Brain microvascular endothelial cell (primary cell): ENCODE data around the gene CAND1.

Experiments used
- DNase-seq: peaks from one replicate; pipeline ENCODE4 v3.0.0-alpha.2; 2020
- H3K27ac ChIP-seq: fragments of 250-450 bp; sonication (Bioruptor Pico); 2 replicates; pipeline ENCODE4 v1.5.1; 2020; ENCODE audit warnings: mild to moderate bottlenecking, moderate library complexity
- H3K27me3 ChIP-seq: fragments of 250-450 bp; sonication (Bioruptor Pico); replicated peaks from 2 replicates; pipeline ENCODE4 v1.5.1; 2020; ENCODE audit warnings: mild to moderate bottlenecking
- H3K36me3 ChIP-seq: fragments of 250-450 bp; sonication (Bioruptor Pico); replicated peaks from 2 replicates; pipeline ENCODE4 v1.5.1; 2020; ENCODE audit warnings: mild to moderate bottlenecking
- H3K4me3 ChIP-seq: 2 replicates; pipeline ENCODE4 v1.5.1; 2011; ENCODE audit warnings: low read depth, mild to moderate bottlenecking, control low read depth, low read length, moderate library complexity
- CTCF ChIP-seq: IDR thresholded peaks from 2 replicates; pipeline ENCODE4 v1.5.1; 2011; ENCODE audit warnings: low read depth, mild to moderate bottlenecking, moderate library complexity, low read length, control low read depth, inconsistent platforms; ENCODE audit errors: missing control alignments
- in situ Hi-C: cut with HindIII; loops from 2 replicates; pipeline ENCODE4 v1.10.0; 2017; ENCODE audit warnings: low sequenced_read_pairs, low pct_ligation_motif_present

The CAND1 gene

DNA sequence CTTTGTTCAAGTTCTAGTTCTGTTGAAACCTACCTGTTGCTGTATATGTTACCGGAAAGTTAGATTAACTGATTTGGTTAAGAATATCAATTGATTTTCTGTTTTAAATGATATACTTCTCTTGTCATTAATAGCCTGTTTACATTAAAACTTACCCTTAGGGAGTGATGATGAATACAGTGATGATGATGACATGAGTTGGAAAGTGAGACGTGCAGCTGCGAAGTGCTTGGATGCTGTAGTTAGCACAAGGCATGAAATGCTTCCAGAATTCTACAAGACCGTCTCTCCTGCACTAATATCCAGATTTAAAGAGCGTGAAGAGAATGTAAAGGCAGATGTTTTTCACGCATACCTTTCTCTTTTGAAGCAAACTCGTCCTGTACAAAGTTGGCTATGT is 33.0 kb downstream of the CAND1 start:
- in situ Hi-C loops = no loop called here
- Histone ChIP-seq H3K36me3 (peaks cover 37% of the 10 kb centered on the region), H3K27me3 (no peaks in the 10 kb centered on the region)

GRCh38 chr12:67305544-67305943 is 36.4 kb downstream of the CAND1 start:
- Histone ChIP-seq H3K27ac (no peak overlapping the region), H3K36me3 (peaks cover 46% of the 10 kb centered on the region), H3K4me3 (no peak overlapping the region), H3K27me3 (no peaks in the 10 kb centered on the region)
- no peak for TF ChIP-seq CTCF
- in situ Hi-C loops = no loop called here
- DNase-seq = no peak

More for the DNA sequence above, 33.0 kb downstream of the CAND1 start:
- TF ChIP-seq CTCF = no peak
- no peak for DNase-seq
- Histone ChIP-seq H3K27ac (no peak overlapping the region), H3K4me3 (no peak overlapping the region)

DNA sequence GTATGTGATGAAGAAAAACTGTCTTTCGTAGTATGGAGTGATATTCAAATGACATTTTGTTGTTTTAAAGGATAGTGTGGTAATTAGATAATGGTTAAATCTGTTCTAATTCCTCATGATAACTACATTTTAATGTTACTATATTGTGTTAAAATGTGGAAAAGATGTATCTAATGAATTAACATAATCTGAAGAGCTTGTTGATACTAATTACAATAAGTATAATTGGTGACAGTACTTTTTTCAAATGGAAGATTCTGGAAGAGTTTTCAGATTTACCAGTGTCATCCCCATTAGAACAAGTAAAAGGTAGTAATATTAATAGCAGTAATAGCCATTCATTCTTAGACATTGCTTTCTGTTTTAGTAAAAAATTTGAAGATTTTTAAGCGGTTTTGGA is 37.6 kb downstream of the CAND1 start:
- H3K27ac ChIP-seq = no peak overlapping the region
- H3K36me3 ChIP-seq = peaks cover 49% of the 10 kb centered on the region
- H3K4me3 ChIP-seq = no peak overlapping the region
- DNase-seq = no peak
- TF ChIP-seq CTCF = no peak
- in situ Hi-C loops = no loop called here
- H3K27me3 ChIP-seq = no peaks in the 10 kb centered on the region

- in situ Hi-C loops = no loop called here
- Histone ChIP-seq H3K27me3 (no peaks in the 10 kb centered on the region), H3K4me3 (no peak overlapping the region), H3K36me3 (peaks cover 33% of the 10 kb centered on the region), H3K27ac (no peak overlapping the region)
- no peak for TF ChIP-seq CTCF
- DNase-seq = no peak
Observed at GRCh38 chr12:67315661-67316060, 46.5 kb downstream of the CAND1 start.

DNA sequence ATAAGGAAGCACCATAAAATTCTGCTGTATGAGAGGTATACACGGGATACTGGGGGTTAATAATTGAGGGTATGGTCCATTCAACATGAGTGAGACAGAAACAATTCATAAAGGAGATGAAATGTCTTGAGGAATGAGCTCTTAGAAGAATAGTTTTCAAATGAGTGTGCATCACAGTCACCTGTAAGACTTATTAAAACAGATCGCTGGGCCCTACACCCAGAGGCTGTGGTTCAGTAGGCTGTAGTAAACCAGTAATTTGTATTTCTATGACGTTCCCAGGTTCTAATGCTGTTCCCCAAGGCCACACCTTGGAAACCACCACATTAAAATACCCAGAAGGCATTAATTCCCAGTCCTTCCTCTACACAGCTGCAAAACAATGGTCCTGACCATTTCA is 49.6 kb downstream of the CAND1 start:
- TF ChIP-seq CTCF = no peak
- Histone ChIP-seq H3K36me3 (peaks cover 24% of the 10 kb centered on the region), H3K27me3 (no peaks in the 10 kb centered on the region), H3K4me3 (no peak overlapping the region), H3K27ac (no peak overlapping the region)
- DNase-seq = no peak
- in situ Hi-C loops = no loop called here

DNA sequence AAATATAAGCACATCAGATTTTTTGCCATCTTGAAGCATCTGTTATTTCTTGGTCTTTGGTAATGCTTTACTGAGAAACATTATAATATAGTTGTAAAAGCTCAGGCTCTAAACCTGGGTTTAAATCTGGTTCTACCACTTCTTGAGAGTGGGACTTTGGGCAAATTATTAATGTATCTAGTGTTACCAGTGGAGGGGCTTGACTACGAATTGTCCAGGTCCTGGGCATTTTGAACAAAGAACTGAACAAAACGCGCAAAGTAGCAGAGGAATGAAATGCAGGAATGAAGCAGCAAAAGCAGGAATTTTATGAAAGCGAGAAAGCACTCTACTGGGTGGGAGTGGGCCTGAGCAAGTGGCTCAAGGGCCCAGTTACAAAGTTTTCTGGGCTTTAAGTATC is 50.8 kb downstream of the CAND1 start:
- DNase-seq = no peak
- in situ Hi-C loops = no loop called here
- Histone ChIP-seq H3K36me3 (peaks cover 23% of the 10 kb centered on the region), H3K27me3 (no peaks in the 10 kb centered on the region), H3K4me3 (no peak overlapping the region), H3K27ac (no peak overlapping the region)
- TF ChIP-seq CTCF = no peak
